GM23338 (cell line): ENCODE data around the gene SLC25A39.

ENCODE experiments used
- CREB1 ChIP-seq: fragments of 250-450 bp; sonication (Bioruptor Pico); IDR thresholded peaks from 2 replicates; pipeline ENCODE4 v1.5.0; 2020; ENCODE audit warnings: low read depth, mild to moderate bottlenecking, moderate library complexity
- CTCF ChIP-seq, 2 experiments: fragments of 200-600 bp in 1 of 2; sonication (generic) in 1 of 2; conservative IDR thresholded peaks; 2 replicates each; pipeline versions ENCODE4 v1.5.1 to v1.6.1; 2016 to 2017; ENCODE audit warnings: antibody characterized with exemption in 2 of 2, low read depth in 2 of 2, mild to moderate bottlenecking in 2 of 2, moderate library complexity in 1 of 2
- ETS1 ChIP-seq: IDR thresholded peaks from 2 replicates; pipeline ENCODE4 v1.6.1; 2016; ENCODE audit warnings: antibody characterized with exemption
- EZH2 ChIP-seq: fragments of 200-600 bp; sonication (generic); IDR thresholded peaks from one replicate; pipeline ENCODE4 v1.8.0; 2017; ENCODE audit warnings: antibody characterized with exemption, mild to moderate bottlenecking, low read depth; ENCODE audit not compliant: unreplicated experiment
- EZH2phosphoT487 ChIP-seq: fragments of 200-600 bp; sonication (generic); IDR thresholded peaks from one replicate; pipeline ENCODE4 v1.8.1; 2018; ENCODE audit warnings: antibody characterized with exemption; ENCODE audit not compliant: unreplicated experiment
- JUNB ChIP-seq: IDR thresholded peaks from one replicate; pipeline ENCODE4 v1.6.1; 2016; ENCODE audit warnings: antibody characterized with exemption; ENCODE audit not compliant: unreplicated experiment
- NANOG ChIP-seq: IDR thresholded peaks from 2 replicates; pipeline ENCODE4 v1.6.1; 2016; ENCODE audit warnings: antibody characterized with exemption, borderline replicate concordance
- POLR2AphosphoS5 ChIP-seq: IDR thresholded peaks from 2 replicates; pipeline ENCODE4 v1.6.1; 2016; ENCODE audit warnings: antibody characterized with exemption, low read depth
- REST ChIP-seq: IDR thresholded peaks from one replicate; pipeline ENCODE4 v1.6.1; 2018; ENCODE audit warnings: antibody characterized with exemption; ENCODE audit not compliant: unreplicated experiment
- STAT1 ChIP-seq: IDR thresholded peaks from one replicate; pipeline ENCODE4 v1.6.1; 2016; ENCODE audit warnings: antibody characterized with exemption; ENCODE audit not compliant: unreplicated experiment
- ZNF114 ChIP-seq: fragments of 250-450 bp; sonication (Bioruptor Pico); IDR thresholded peaks from 2 replicates; pipeline ENCODE4 v1.5.0; 2020; ENCODE audit warnings: mild to moderate bottlenecking, moderate library complexity

- no peak for TF ChIP-seq EZH2phosphoT487
- TF ChIP-seq CREB1 (CRISPR knock-in tag) = no peak
- TF ChIP-seq CTCF (conservative IDR thresholded peaks at IDR 0.05; ENCODE audit: low read depth in 2 of 2) = no peak
- TF ChIP-seq REST = no peak
- TF ChIP-seq EZH2 = no peak
- no peak for TF ChIP-seq POLR2AphosphoS5
- no peak for TF ChIP-seq ZNF114 (CRISPR knock-in tag)
- no peak for TF ChIP-seq ETS1
- no peak for TF ChIP-seq STAT1
- TF ChIP-seq JUNB = no peak
- TF ChIP-seq NANOG = no peak
Measured at GRCh38 chr17:44334727-44335126, 10.1 kb upstream of the SLC25A39 start.
